Measurements from ENCODE around the gene MYOF. TPM values are rescaled to one million over a fixed set of nuclear protein-coding genes. Genes with fewer than 3 reads are reported as not detected.

MYOF gene
- total and polyA plus RNA-seq, 10 of the 15 experiments (the other 5 are each of a cell fraction or from before 2014, with no cell fraction given) = 0.02 to 0.59 (median 0.17) TPM

- TF ChIP-seq USF1 (IDR thresholded peaks at IDR 0.05; ENCODE audit: borderline replicate concordance, extremely low read length, insufficient read depth, low read depth, low read length) = no peak
Observed at GRCh38 chr10:93434991-93435491, 47.1 kb downstream of the MYOF start (continued).

GRCh38 chr10:93431361-93431760, 50.8 kb downstream of the MYOF start:
- no peaks in the 10 kb centered on the region for H3K79me2 ChIP-seq (ENCODE audit: control insufficient read depth, insufficient read depth, low read length)
- H3K4me3 ChIP-seq = no peak overlapping the region
- in situ Hi-C loops (cut with MboI) (no loop called here), intact Hi-C loops (cut with micrococcal nuclease; ENCODE audit: unreplicated experiment) (no loop called here)
- H3K4me2 ChIP-seq (ENCODE audit: control insufficient read depth, insufficient read depth) = no peak overlapping the region
- ChIA-PET SMC1A (ENCODE audit: uncharacterized antibody, unreplicated experiment) (interaction anchor here (1.1 kb wide), 1 partner anchor 10 kb away, joined by 5 read pairs; no protein-coding TSS in a partner anchor), POLR2A (no interaction called here), CTCF (no interaction called here), RAD21 (ENCODE audit: unreplicated experiment) (no interaction called here)
- FAIRE-seq (no peak), DNase-seq (ENCODE audit: low read depth, low spot score) (no peak), ATAC-seq (no peak)
- no peak overlapping the region for H3K27ac ChIP-seq (ENCODE audit: control insufficient read depth, insufficient read depth)
- H3K4me1 ChIP-seq (ENCODE audit: control insufficient read depth, insufficient read depth, low read length) = no peaks in the 10 kb centered on the region
- H2AFZ ChIP-seq (ENCODE audit: control insufficient read depth, low read depth, low read length) = no peak overlapping the region
- no peaks in the 10 kb centered on the region for H3K36me3 ChIP-seq (ENCODE audit: control insufficient read depth in 2 of 2, insufficient read depth in 2 of 2, low read length in 1 of 2)
- no TSS peak for BruUV-seq (replicated peaks)
- WGBS (ENCODE audit: insufficient coverage, insufficient replicate concordance, low lambda C conversion rate, missing lambda C conversion rate) = 98% methylated on average over 4 of the region's 4 CpGs
- peaks cover 3% of the 10 kb centered on the region; the same call in 1 of the 3 replicates for H3K9me3 ChIP-seq (replicated peaks; ENCODE audit: control insufficient read depth, insufficient read depth, low read length)
- H3K27me3 ChIP-seq (replicated peaks in 1 of 2; ENCODE audit: control insufficient read depth in 2 of 2, insufficient read depth in 2 of 2, low read length in 1 of 2) = peaks cover 0 to 4% of the 10 kb centered on the region in 2 experiments; a peak in 1 of 4 replicates
- no peak overlapping the region for H3K9ac ChIP-seq (ENCODE audit: control insufficient read depth, insufficient read depth, low read length)
- no peaks in the 10 kb centered on the region for H4K20me1 ChIP-seq (ENCODE audit: control insufficient read depth, insufficient read depth)
- TF ChIP-seq SUZ12 (IDR thresholded peaks at IDR 0.05; ENCODE audit: unreplicated experiment) (no peak), IRF4 (IDR thresholded peaks at IDR 0.05; ENCODE audit: low read depth, low read length) (no peak), REST (IDR thresholded peaks at IDR 0.05; ENCODE audit: low read depth, low read length) (no peak), HDAC2 (IDR thresholded peaks at IDR 0.05) (no peak), ZBTB11 (CRISPR knock-in tag; IDR thresholded peaks at IDR 0.05) (no peak), FOXK2 (IDR thresholded peaks at IDR 0.05) (no peak), PRDM15 (CRISPR knock-in tag; IDR thresholded peaks at IDR 0.05) (no peak)

Data from GM12878 (cell line).